Fibroblast of lung (primary cell): ENCODE measurements around the gene PAX3. TPM values are rescaled to one million over a fixed set of nuclear protein-coding genes. Genes with fewer than 3 reads are reported as not detected.

Experiments
- DNase-seq, 2 donors: peaks; one replicate each; pipeline versions ENCODE4 v3.0.0 to v3.0.0-alpha.2; 2010; ENCODE audit warnings: low read depth in 2 of 2
- H2AFZ ChIP-seq: 2 replicates; pipeline ENCODE4 v1.5.1; 2012; ENCODE audit warnings: low read length, control low read depth, inconsistent platforms
- H3K27ac ChIP-seq: 2 replicates; pipeline ENCODE4 v1.5.1; 2011; ENCODE audit warnings: low read length, control low read depth; ENCODE audit not compliant: insufficient read depth
- H3K27me3 ChIP-seq: 2 replicates; pipeline ENCODE4 v1.5.1; 2011; ENCODE audit warnings: mild to moderate bottlenecking, low read length; ENCODE audit not compliant: control insufficient read depth, insufficient read depth
- H3K36me3 ChIP-seq: 2 replicates; pipeline ENCODE4 v1.5.1; 2011; ENCODE audit warnings: low read length; ENCODE audit not compliant: control insufficient read depth, insufficient read depth
- H3K4me1 ChIP-seq: 2 replicates; pipeline ENCODE4 v1.5.1; 2011; ENCODE audit warnings: low read length; ENCODE audit not compliant: control insufficient read depth, insufficient read depth; ENCODE audit errors: extremely low read depth
- H3K4me2 ChIP-seq: 2 replicates; pipeline ENCODE4 v1.5.1; 2011; ENCODE audit warnings: low read length, control low read depth; ENCODE audit not compliant: insufficient read depth; ENCODE audit errors: extremely low read depth
- H3K4me3 ChIP-seq, 4 experiments: fragments of 200-600 bp in 1 of 4; sonication (generic) in 1 of 4; replicated peaks in 1 of 4; 2 replicates each; pipeline ENCODE4 v1.5.1; 2011 to 2016; ENCODE audit warnings: low read length in 4 of 4, low read depth in 3 of 4, mild to moderate bottlenecking in 3 of 4, control low read depth in 2 of 4, inconsistent platforms in 1 of 4, mixed read lengths in 1 of 4; ENCODE audit not compliant: insufficient read depth in 1 of 4; ENCODE audit errors: control extremely low read depth in 1 of 4
- H3K79me2 ChIP-seq: 2 replicates; pipeline ENCODE4 v1.5.1; 2012; ENCODE audit warnings: mild to moderate bottlenecking, low read length, inconsistent platforms; ENCODE audit not compliant: control insufficient read depth, insufficient read depth
- H3K9ac ChIP-seq: 2 replicates; pipeline ENCODE4 v1.5.1; 2011; ENCODE audit warnings: mild to moderate bottlenecking, low read length, control low read depth; ENCODE audit not compliant: insufficient read depth
- H3K9me3 ChIP-seq: 2 replicates; pipeline ENCODE4 v1.5.1; 2012; ENCODE audit warnings: low read depth, low read length; ENCODE audit not compliant: control insufficient read depth, insufficient read depth
- H4K20me1 ChIP-seq: 2 replicates; pipeline ENCODE4 v1.5.1; 2011; ENCODE audit warnings: low read length; ENCODE audit not compliant: control insufficient read depth, insufficient read depth; ENCODE audit errors: extremely low read depth
- EZH2 ChIP-seq: IDR thresholded peaks from 2 replicates; pipeline ENCODE4 v1.5.1; 2012; ENCODE audit warnings: low read length, control low read depth, mild to moderate bottlenecking; ENCODE audit errors: missing control alignments
- polyA plus RNA-seq, 2 donors: library from polyadenylated mRNA; depleted of rRNA in 1 of 2; stranded (reverse) in 1 of 2; unstranded in 1 of 2; fragments of >200 nt; gene quantifications; 2 replicates each; pipeline ENCODE4 v1.2.1, GENCODE V29; 2011 to 2012; ENCODE audit warnings: missing spikeins in 1 of 2
- total RNA-seq: library from RNA; depleted of rRNA; stranded (reverse); fragments of >200 nt; gene quantifications from 2 replicates; pipeline ENCODE4 v1.2.1, GENCODE V29; 2014
- TF ChIP-seq, protein P1 (sequence below), 2 donors: IDR thresholded peaks in 1 of 2; conservative IDR thresholded peaks in 1 of 2; 1 replicate in 1 of 2; 2 replicates in 1 of 2; pipeline ENCODE4 v1.5.1; 2011 to 2012; ENCODE audit warnings: low read length in 2 of 2, control low read depth in 1 of 2, inconsistent platforms in 1 of 2, low read depth in 1 of 2, mild to moderate bottlenecking in 1 of 2

The PAX3 gene
- total and polyA plus RNA-seq, 2 donors (not counting 1 experiment from before 2014, with no cell fraction given) = not detected

DNA sequence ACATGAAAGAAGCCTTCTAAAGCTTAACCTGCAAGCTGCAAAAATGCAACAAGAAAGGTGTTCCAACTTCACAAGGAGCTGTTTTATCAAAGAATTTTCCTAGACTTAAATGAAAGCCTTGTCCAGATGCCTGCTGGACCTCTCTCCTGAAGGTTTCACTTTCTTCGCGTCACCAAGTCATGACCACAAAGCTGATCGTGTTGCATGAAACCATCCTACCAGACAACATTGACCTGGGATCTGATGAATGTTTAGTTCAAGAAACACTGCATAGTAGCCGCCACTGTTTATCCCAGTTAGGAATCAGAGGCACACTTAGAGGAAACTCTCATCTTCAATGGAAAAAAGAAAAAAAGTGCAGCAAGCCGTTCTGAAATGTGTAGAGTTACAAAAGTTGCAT lies 26.9 kb downstream of the PAX3 start:
- no peaks in the 10 kb centered on the region for H3K27me3 ChIP-seq
- DNase-seq = no peak
- TF ChIP-seq, protein P1, sequence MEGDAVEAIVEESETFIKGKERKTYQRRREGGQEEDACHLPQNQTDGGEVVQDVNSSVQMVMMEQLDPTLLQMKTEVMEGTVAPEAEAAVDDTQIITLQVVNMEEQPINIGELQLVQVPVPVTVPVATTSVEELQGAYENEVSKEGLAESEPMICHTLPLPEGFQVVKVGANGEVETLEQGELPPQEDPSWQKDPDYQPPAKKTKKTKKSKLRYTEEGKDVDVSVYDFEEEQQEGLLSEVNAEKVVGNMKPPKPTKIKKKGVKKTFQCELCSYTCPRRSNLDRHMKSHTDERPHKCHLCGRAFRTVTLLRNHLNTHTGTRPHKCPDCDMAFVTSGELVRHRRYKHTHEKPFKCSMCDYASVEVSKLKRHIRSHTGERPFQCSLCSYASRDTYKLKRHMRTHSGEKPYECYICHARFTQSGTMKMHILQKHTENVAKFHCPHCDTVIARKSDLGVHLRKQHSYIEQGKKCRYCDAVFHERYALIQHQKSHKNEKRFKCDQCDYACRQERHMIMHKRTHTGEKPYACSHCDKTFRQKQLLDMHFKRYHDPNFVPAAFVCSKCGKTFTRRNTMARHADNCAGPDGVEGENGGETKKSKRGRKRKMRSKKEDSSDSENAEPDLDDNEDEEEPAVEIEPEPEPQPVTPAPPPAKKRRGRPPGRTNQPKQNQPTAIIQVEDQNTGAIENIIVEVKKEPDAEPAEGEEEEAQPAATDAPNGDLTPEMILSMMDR (conservative IDR thresholded peaks at IDR 0.05 in 1 of 2, IDR thresholded peaks at IDR 0.05 in 1 of 2; ENCODE audit: low read depth in 1 of 2, low read length in 2 of 2) = no peak

DNA sequence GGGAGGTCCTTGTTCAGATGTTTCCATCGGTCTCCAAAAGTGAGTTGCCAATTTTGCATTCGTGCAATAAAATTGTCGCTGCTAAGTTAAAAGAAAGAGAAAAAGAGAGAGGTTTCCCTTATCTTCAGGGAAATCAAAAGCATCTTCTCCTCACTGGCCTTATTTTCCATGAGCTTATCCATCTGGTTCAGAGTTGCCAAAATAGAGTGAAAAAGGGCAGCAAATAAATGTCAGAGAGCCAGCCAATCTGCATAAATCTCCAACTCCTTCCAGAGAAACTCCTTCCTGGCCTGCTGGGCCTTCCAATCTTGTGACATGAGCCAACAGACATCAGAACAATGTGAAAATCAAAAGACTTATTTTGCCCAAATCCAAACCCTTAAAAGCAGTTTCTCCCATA lies 28.4 kb downstream of the PAX3 start:
- Histone ChIP-seq H3K9me3 (no peaks in the 10 kb centered on the region), H3K27me3 (no peaks in the 10 kb centered on the region), H3K4me1 (no peaks in the 10 kb centered on the region), H3K36me3 (no peaks in the 10 kb centered on the region), H2AFZ (no peak overlapping the region), H3K27ac (no peak overlapping the region), H3K4me3 (no peak overlapping the region), H3K79me2 (no peaks in the 10 kb centered on the region), H3K9ac (no peak overlapping the region), H3K4me2 (no peak overlapping the region), H4K20me1 (no peaks in the 10 kb centered on the region)
- TF ChIP-seq, protein P1 (conservative IDR thresholded peaks at IDR 0.05 in 1 of 2, IDR thresholded peaks at IDR 0.05 in 1 of 2; ENCODE audit: low read depth in 1 of 2, low read length in 2 of 2) = no peak
- no peak for TF ChIP-seq EZH2
- no peak for DNase-seq

More for the DNA sequence above, 26.9 kb downstream of the PAX3 start:
- Histone ChIP-seq H3K4me1 (no peaks in the 10 kb centered on the region), H3K27ac (no peak overlapping the region), H3K36me3 (no peaks in the 10 kb centered on the region), H4K20me1 (no peaks in the 10 kb centered on the region), H3K4me2 (no peak overlapping the region), H3K9ac (no peak overlapping the region), H3K79me2 (no peaks in the 10 kb centered on the region), H3K4me3 (no peak overlapping the region), H2AFZ (no peak overlapping the region), H3K9me3 (no peaks in the 10 kb centered on the region)

DNA sequence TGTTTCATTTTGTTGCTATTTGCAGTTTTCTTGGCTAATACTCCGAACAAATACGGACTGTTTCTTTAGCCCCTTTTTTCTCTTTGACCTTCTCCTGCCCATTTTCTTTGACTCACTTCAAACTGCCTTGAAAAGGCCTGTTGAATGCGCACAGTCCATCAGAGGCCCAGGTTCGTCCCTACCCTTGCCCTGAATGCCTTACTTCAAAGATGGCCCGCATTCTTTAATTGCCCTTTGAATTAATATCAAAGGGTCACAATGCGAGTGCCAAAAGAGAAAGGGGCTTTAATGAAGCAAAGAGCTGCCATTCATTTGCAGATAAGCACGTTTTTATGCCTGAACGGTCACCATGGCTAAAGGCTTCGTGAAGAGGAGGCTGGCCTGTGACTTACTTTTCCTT lies 29.7 kb downstream of the PAX3 start:
- no peak for DNase-seq
- H3K9me3 ChIP-seq = no peaks in the 10 kb centered on the region
- no peak overlapping the region for H3K4me3 ChIP-seq
- no peaks in the 10 kb centered on the region for H4K20me1 ChIP-seq
- H2AFZ ChIP-seq = no peak overlapping the region
- no peaks in the 10 kb centered on the region for H3K36me3 ChIP-seq
- TF ChIP-seq EZH2 = no peak
- TF ChIP-seq, protein P1 (conservative IDR thresholded peaks at IDR 0.05 in 1 of 2, IDR thresholded peaks at IDR 0.05 in 1 of 2; ENCODE audit: low read depth in 1 of 2, low read length in 2 of 2) = no peak
- H3K27ac ChIP-seq = no peak overlapping the region
- H3K27me3 ChIP-seq = no peaks in the 10 kb centered on the region
- H3K9ac ChIP-seq = no peak overlapping the region
- no peaks in the 10 kb centered on the region for H3K79me2 ChIP-seq
- no peaks in the 10 kb centered on the region for H3K4me1 ChIP-seq
- no peak overlapping the region for H3K4me2 ChIP-seq
